BLaER1 (cell line): ENCODE data around the gene ACTR2.

Experiments
- H3K27ac ChIP-seq: shearing (Covaris generic); formaldehyde crosslinking; 2 replicates; pipeline ENCODE4 v1.8.1; 2022
- H3K27me3 ChIP-seq: shearing (Covaris generic); formaldehyde crosslinking; 2 replicates; pipeline ENCODE4 v1.8.1; 2022
- H3K36me3 ChIP-seq: shearing (Covaris generic); formaldehyde crosslinking; 2 replicates; pipeline ENCODE4 v1.8.1; 2022
- H3K4me1 ChIP-seq: shearing (Covaris generic); formaldehyde crosslinking; 2 replicates; pipeline ENCODE4 v1.8.1; 2022
- H3K4me2 ChIP-seq: shearing (Covaris generic); formaldehyde crosslinking; 2 replicates; pipeline ENCODE4 v1.8.1; 2022
- H3K4me3 ChIP-seq: shearing (Covaris generic); formaldehyde crosslinking; 2 replicates; pipeline ENCODE4 v1.8.1; 2022
- H3K9ac ChIP-seq: shearing (Covaris generic); formaldehyde crosslinking; 2 replicates; pipeline ENCODE4 v1.8.1; 2022
- H3K9me3 ChIP-seq: shearing (Covaris generic); formaldehyde crosslinking; 2 replicates; pipeline ENCODE4 v1.8.1; 2022
- H4K20me1 ChIP-seq: shearing (Covaris generic); formaldehyde crosslinking; 2 replicates; pipeline ENCODE4 v1.8.1; 2022
- Cebpa-rat ChIP-seq: shearing (Covaris generic); IDR thresholded peaks from 2 replicates; pipeline ENCODE4 v1.8.1; 2022

The ACTR2 gene

GRCh38 chr2:65277118-65277517 is 49.5 kb downstream of the ACTR2 start:
- TF ChIP-seq Cebpa-rat = no peak
- peaks cover 26% of the 10 kb centered on the region for H3K4me1 ChIP-seq
- no peak overlapping the region for H3K4me2 ChIP-seq
- H3K36me3 ChIP-seq = peaks cover 15% of the 10 kb centered on the region
- H3K9me3 ChIP-seq = no peaks in the 10 kb centered on the region
- no peak overlapping the region for H3K9ac ChIP-seq
- peaks cover 83% of the 10 kb centered on the region for H4K20me1 ChIP-seq
- H3K27me3 ChIP-seq = peaks cover 65% of the 10 kb centered on the region
- no peak overlapping the region for H3K27ac ChIP-seq
- no peak overlapping the region for H3K4me3 ChIP-seq

DNA sequence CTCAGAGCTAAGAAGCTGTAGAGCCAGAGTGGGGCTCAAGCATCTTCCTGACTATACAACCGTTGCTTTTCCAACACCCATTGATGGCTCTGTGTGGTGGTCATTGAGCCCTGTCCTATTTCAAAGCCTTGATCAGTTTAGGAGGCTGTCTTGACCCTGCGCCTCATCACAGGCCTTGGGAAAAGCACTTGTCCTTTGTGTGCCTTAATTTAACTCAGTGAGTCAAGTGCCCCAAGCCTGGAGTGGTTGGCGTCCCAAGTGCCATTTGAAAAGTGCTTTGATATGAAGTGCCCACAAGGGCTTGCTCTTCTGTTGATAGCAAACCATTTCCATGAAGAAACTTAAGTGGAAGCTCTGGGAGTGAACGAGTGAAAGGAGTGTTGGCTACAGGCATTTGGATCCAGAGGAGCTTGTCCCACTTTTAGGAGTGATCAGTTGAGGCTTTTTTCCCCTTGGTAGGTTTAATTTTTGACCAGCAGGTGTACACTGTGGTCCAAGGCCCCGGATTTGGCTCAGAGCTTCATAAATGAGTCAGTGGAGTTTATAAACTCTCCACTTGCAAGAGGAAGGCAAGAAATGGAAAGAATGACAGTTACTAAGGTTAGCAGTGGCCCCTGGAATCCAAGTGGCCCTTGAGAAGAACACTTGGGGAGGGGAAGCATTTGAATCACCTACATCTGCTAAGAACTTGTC is 50.3 kb downstream of the ACTR2 start:
- Histone ChIP-seq H3K9ac (no peak overlapping the region), H3K4me2 (peak overlapping the region; percentile 57), H3K36me3 (peaks cover 8% of the 10 kb centered on the region; the same call in 1 of the 2 replicates), H3K27me3 (peaks cover 73% of the 10 kb centered on the region), H4K20me1 (peaks cover 83% of the 10 kb centered on the region), H3K9me3 (no peaks in the 10 kb centered on the region), H3K27ac (no peak overlapping the region), H3K4me3 (no peak overlapping the region), H3K4me1 (peaks cover 26% of the 10 kb centered on the region)
- no peak for TF ChIP-seq Cebpa-rat

- peaks cover 81% of the 10 kb centered on the region for H4K20me1 ChIP-seq
- H3K27ac ChIP-seq = no peak overlapping the region
- no peak overlapping the region for H3K4me3 ChIP-seq
- peaks cover 26% of the 10 kb centered on the region for H3K4me1 ChIP-seq
- H3K4me2 ChIP-seq = peak overlapping the region; percentile 57
- peaks cover 79% of the 10 kb centered on the region for H3K27me3 ChIP-seq
- no peak for TF ChIP-seq Cebpa-rat
- peaks cover 2% of the 10 kb centered on the region; the same call in 1 of the 2 replicates for H3K36me3 ChIP-seq
- H3K9ac ChIP-seq = no peak overlapping the region
- no peaks in the 10 kb centered on the region for H3K9me3 ChIP-seq
Measured at GRCh38 chr2:65278531-65278981, 50.9 kb downstream of the ACTR2 start.

DNA sequence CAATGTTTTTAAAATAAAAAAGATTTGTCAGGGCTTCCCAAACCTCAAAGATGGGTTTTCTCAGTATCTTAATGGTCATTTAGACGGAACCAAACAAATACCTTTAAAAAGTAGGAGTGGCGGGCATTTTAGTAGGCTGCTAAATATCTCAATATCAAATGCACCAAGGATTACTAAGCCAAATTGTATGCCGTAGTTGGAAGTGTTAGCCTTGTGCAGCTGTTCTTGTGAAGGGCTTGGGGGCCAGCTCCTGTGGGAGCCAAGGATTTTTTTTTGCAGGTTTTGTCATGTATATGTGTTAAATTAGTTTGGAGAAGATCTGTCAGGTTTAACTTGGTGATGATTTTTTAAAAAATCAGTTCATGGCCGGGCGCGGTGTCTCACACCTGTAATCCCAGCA is 52.1 kb downstream of the ACTR2 start:
- peaks cover 69% of the 10 kb centered on the region for H4K20me1 ChIP-seq
- peaks cover 26% of the 10 kb centered on the region for H3K4me1 ChIP-seq
- peak overlapping the region; percentile 57; the same call in 1 of the 2 replicates for H3K4me2 ChIP-seq
- no peak overlapping the region for H3K4me3 ChIP-seq
- H3K36me3 ChIP-seq = no peaks in the 10 kb centered on the region
- H3K27ac ChIP-seq = no peak overlapping the region
- H3K27me3 ChIP-seq = peaks cover 79% of the 10 kb centered on the region
- H3K9me3 ChIP-seq = no peaks in the 10 kb centered on the region
- H3K9ac ChIP-seq = no peak overlapping the region
- TF ChIP-seq Cebpa-rat = no peak

DNA sequence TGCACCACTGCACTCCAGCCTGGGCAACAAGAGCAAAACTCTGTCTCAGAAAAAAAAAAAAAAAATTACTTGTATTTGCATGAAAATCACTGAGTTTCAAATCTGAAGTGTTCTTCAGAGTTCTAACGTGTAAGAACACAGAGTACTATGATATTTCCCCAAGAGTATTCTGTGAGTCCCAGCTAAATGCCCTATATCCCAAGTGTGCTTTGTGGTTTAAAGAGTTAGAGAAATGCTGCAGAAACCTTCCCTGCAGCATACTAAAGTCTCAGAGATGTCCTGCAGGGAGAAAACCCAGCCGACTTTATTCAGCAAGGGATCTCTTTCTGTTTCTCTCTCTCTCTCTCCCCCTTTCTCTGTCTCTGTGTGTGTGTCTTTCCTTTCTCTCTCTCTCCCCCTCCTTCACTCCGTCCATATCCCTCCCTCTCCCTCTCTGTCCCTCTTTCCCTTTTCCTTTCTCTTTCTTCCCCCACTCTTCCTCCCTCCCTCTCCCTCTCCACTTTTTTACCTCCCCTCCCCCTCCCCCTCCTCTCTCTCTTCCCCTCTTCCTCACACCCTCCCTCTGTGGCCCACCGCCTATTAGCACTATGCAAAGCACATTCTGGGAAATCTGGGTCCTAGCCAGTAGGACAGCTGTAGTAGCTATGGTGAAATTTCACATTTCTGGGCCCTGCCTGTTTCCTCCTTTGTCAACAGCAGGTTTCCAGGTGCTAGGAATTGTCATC is 54.2 kb downstream of the ACTR2 start:
- peaks cover 26% of the 10 kb centered on the region for H3K4me1 ChIP-seq
- TF ChIP-seq Cebpa-rat = no peak
- H3K36me3 ChIP-seq = no peaks in the 10 kb centered on the region
- peaks cover 49% of the 10 kb centered on the region for H4K20me1 ChIP-seq
- H3K27me3 ChIP-seq = peaks cover 60% of the 10 kb centered on the region
- no peak overlapping the region for H3K9ac ChIP-seq
- no peaks in the 10 kb centered on the region for H3K9me3 ChIP-seq
- H3K4me2 ChIP-seq = peak overlapping the region; percentile 49; the same call in 1 of the 2 replicates
- H3K27ac ChIP-seq = no peak overlapping the region
- H3K4me3 ChIP-seq = no peak overlapping the region

DNA sequence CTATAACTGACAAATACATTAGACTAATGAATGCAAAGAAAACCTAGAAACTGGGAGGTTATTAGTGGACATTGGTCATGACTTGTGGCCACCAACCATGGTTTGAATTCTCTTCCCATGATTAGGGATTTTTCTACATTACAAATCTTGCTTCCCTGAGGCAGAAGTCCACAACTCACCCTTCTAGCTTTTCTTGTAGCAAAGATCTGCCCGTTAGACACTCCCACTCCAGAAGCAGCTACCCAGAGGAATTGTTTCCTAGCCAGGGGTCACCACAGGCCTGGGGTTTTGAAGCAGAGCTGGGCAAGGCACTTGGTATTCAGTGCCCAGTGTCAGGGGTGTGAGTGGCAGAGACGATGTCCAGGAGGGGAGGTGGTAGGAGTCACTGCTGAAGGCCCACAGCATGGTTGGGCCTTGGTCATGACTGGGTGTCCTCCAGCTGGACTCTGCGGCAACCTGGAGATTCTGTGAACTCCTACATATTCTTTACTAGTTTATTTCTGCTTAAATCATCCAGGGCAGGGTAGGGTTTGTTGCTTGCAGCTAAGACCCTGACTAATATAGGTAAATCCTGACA is 54.9 kb downstream of the ACTR2 start:
- H3K9ac ChIP-seq = no peak overlapping the region
- peaks cover 26% of the 10 kb centered on the region for H3K4me1 ChIP-seq
- H3K36me3 ChIP-seq = no peaks in the 10 kb centered on the region
- no peak for TF ChIP-seq Cebpa-rat
- no peak overlapping the region for H3K27ac ChIP-seq
- H3K27me3 ChIP-seq = peaks cover 53% of the 10 kb centered on the region
- H3K4me2 ChIP-seq = no peak overlapping the region
- no peaks in the 10 kb centered on the region for H3K9me3 ChIP-seq
- no peak overlapping the region for H3K4me3 ChIP-seq
- H4K20me1 ChIP-seq = peaks cover 41% of the 10 kb centered on the region

GRCh38 chr2:65287364-65287763 is 59.7 kb downstream of the ACTR2 start:
- Histone ChIP-seq H3K27me3 (peaks cover 12% of the 10 kb centered on the region), H3K27ac (no peak overlapping the region), H3K36me3 (no peaks in the 10 kb centered on the region), H3K4me3 (no peak overlapping the region), H3K9ac (no peak overlapping the region), H3K9me3 (no peaks in the 10 kb centered on the region), H3K4me2 (no peak overlapping the region), H3K4me1 (no peaks in the 10 kb centered on the region), H4K20me1 (peaks cover 10% of the 10 kb centered on the region; the same call in 1 of the 2 replicates)
- no peak for TF ChIP-seq Cebpa-rat

- Histone ChIP-seq H3K27me3 (no peaks in the 10 kb centered on the region), H3K4me2 (no peak overlapping the region), H3K27ac (no peak overlapping the region), H3K36me3 (no peaks in the 10 kb centered on the region), H3K4me3 (no peak overlapping the region), H3K9ac (no peak overlapping the region), H3K9me3 (no peaks in the 10 kb centered on the region), H4K20me1 (no peaks in the 10 kb centered on the region), H3K4me1 (no peaks in the 10 kb centered on the region)
- TF ChIP-seq Cebpa-rat = no peak
Measured at GRCh38 chr2:65291216-65292105, 63.8 kb downstream of the ACTR2 start.

DNA sequence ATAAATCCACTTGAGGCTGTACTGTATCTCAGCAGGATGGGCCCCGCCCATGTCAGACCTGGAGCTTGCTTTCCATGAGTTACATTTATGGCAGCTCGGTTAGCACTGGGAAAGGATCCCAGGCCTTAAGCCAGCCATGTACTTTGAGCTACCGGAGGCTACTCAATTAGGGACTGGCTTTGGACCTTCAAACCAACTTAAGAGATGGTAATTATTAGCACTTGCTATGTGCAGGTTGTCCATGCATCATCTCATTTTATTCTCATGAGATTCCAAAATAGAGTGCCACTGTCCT is 64.4 kb downstream of the ACTR2 start:
- Histone ChIP-seq H3K9ac (no peak overlapping the region), H3K36me3 (no peaks in the 10 kb centered on the region), H3K4me3 (no peak overlapping the region), H3K4me2 (no peak overlapping the region), H3K4me1 (no peaks in the 10 kb centered on the region), H3K27me3 (no peaks in the 10 kb centered on the region), H3K27ac (no peak overlapping the region), H3K9me3 (no peaks in the 10 kb centered on the region), H4K20me1 (no peaks in the 10 kb centered on the region)
- TF ChIP-seq Cebpa-rat = no peak
